SK-N-MC (cell line): Measurements from ENCODE around the gene MPO.

Experiments used
- EZH2 ChIP-seq: fragments of 200-600 bp; sonication (generic); IDR thresholded peaks from one replicate; pipeline ENCODE4 v1.6.1; 2017; ENCODE audit warnings: antibody characterized with exemption
- FOXP2 ChIP-seq: optimal IDR thresholded peaks from 2 replicates; pipeline ENCODE3; 2011; ENCODE audit warnings: mild to moderate bottlenecking, moderate library complexity; ENCODE audit not compliant: insufficient read depth; ENCODE audit errors: extremely low read length, control extremely low read depth
- POLR2AphosphoS5 ChIP-seq: IDR thresholded peaks from 2 replicates; pipeline ENCODE4 v1.6.1; 2012; ENCODE audit warnings: mild to moderate bottlenecking, low read depth, low read length, borderline replicate concordance

DNA sequence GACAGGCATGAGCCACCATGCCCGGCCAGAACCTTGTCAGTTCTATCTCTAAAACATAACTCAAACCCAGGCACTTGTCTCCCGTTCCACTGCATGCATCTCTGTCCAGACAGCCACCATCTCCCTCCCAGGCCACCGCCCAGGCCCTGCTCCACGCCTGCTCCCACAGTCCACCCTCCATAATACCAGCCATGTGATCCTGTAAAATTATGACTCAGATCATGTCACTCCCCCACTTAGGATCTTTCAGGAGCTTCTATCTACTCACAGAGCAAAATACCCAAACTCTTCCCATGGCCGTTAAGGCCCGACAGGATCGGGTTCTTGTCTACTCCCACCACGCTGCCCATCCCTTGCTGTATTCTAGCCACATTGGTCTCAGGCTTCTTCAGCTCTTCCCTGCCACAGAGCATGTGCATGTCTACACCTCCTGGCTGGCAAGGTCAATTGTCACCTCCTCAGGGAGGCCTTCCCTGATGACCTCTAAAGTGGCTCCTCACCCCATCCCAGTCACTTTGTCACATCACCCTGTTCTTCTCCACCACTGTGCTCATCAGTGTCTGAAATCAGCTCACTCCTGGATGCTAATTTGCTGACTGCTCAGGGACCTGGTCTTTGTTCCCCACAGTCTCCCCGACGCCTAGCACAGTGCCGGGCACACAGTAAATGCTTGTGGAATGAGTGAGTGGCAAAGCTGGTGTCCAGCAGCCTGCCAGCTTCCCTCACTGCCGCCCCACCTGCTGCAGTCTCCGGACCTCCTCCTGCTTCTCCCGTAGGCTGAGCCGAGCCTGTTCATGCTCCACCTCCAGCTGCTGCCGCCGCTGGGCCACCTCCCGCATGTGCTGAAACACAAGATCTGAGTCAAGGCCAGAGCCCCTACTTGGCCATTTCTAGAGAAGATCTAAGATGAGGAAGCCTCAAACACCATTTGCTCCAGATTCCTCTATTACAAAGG, 41.1 kb upstream of the MPO start:
- TF ChIP-seq EZH2 (no peak), POLR2AphosphoS5 (no peak), FOXP2 (no peak)
